Measurements from ENCODE around the gene PAPOLB. TPM values are rescaled to one million over a fixed set of nuclear protein-coding genes. Genes with fewer than 3 reads are reported as not detected.

The PAPOLB gene
- total and polyA plus RNA-seq, 2 of the 4 experiments (the other 2 are of a cell fraction) = under 0.01 TPM; not detected in 1

DNA sequence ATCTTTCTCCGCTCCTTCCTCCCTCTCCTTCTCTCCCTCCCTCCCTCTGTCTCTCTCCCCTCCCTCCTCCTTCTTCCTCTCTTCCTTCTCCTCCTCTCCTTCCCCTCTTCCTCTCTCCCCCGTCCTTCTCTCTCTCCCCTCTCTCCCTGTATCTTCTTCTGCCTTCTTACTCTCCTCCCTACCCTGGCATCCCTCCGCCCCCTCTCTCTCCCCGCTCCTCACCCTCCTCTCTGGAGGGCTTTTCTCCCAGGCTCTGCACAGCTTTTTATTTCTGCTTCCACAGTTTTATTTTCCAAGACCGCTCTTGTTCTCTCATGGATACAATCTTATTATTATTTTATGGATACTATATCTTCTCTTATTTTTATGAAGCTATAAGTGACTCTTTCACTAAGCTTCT is 53.8 kb downstream of the PAPOLB start:
- Histone ChIP-seq H2BK20ac (ENCODE audit: low read depth, low read length) (no peak overlapping the region), H2AK5ac (ENCODE audit: low read depth, low read length) (no peak overlapping the region), H2BK120ac (ENCODE audit: low read depth, low read length) (no peak overlapping the region), H3K23ac (ENCODE audit: low read depth, low read length) (no peak overlapping the region), H3K9ac (ENCODE audit: low read depth, low read length) (no peak overlapping the region), H3K4me3 (ENCODE audit: insufficient read depth, low read depth, low read length) (no peak overlapping the region), H3K79me1 (ENCODE audit: low read depth in 1 of 2, low read length in 2 of 2) (no peaks in the 10 kb centered on the region), H4K8ac (ENCODE audit: low read depth in 2 of 2, low read length in 2 of 2) (no peak overlapping the region), H3K4me2 (ENCODE audit: low read depth, low read length) (no peak overlapping the region), H2BK5ac (ENCODE audit: low read depth, low read length, poor library complexity, severe bottlenecking) (no peak overlapping the region), H3K9me1 (ENCODE audit: insufficient read depth, low read length) (no peaks in the 10 kb centered on the region), H3K36me3 (ENCODE audit: control insufficient read depth, insufficient read depth, low read length) (no peaks in the 10 kb centered on the region), H4K5ac (ENCODE audit: low read depth, low read length) (no peak overlapping the region), H3K9me3 (ENCODE audit: control insufficient read depth, insufficient read depth, low read length) (peaks cover 3% of the 10 kb centered on the region), H3K27ac (ENCODE audit: insufficient read depth, low read length) (no peak overlapping the region), H4K91ac (ENCODE audit: insufficient read depth, low read depth, low read length) (no peak overlapping the region), H2AK9ac (replicated peaks; ENCODE audit: low read depth, low read length, poor library complexity) (no peak overlapping the region), H3K56ac (ENCODE audit: extremely low read depth, insufficient read depth, low read length) (no peak overlapping the region), H4K20me1 (ENCODE audit: insufficient read depth, low read length) (no peaks in the 10 kb centered on the region), H2BK15ac (ENCODE audit: low read depth, low read length) (no peak overlapping the region), H3K27me3 (ENCODE audit: control insufficient read depth, insufficient read depth, low read length) (peaks cover 16% of the 10 kb centered on the region), H3K14ac (replicated peaks; ENCODE audit: low read depth, low read length) (no peak overlapping the region), H3K4me1 (ENCODE audit: control insufficient read depth, insufficient read depth, low read length) (no peaks in the 10 kb centered on the region), H2AFZ (replicated peaks; ENCODE audit: low read length, poor library complexity) (no peak overlapping the region), H3K4ac (ENCODE audit: low read depth, low read length) (no peak overlapping the region), H3K18ac (ENCODE audit: low read depth, low read length) (no peak overlapping the region)
- ChIA-PET CTCF (no interaction called here), POLR2A (ENCODE audit: unreplicated experiment) (no interaction called here)
- dilution Hi-C loops (cut with HindIII; ENCODE audit: low sequenced_read_pairs, unreplicated experiment) (no loop called here), intact Hi-C loops (cut with micrococcal nuclease) (no loop called here), in situ Hi-C loops (cut with MboI; ENCODE audit: low sequenced_read_pairs) (no loop called here)
- no peak for TF ChIP-seq FOS (IDR thresholded peaks at IDR 0.05; ENCODE audit: low read depth, low read length)
- TF ChIP-seq BHLHE40 (IDR thresholded peaks at IDR 0.05; ENCODE audit: low read depth, low read length) = no peak
- TF ChIP-seq RFX5 (IDR thresholded peaks at IDR 0.05; ENCODE audit: low read depth, low read length) = no peak
- TF ChIP-seq RAD21 (IDR thresholded peaks at IDR 0.05; ENCODE audit: low read length) = no peak
- TF ChIP-seq, protein P1, sequence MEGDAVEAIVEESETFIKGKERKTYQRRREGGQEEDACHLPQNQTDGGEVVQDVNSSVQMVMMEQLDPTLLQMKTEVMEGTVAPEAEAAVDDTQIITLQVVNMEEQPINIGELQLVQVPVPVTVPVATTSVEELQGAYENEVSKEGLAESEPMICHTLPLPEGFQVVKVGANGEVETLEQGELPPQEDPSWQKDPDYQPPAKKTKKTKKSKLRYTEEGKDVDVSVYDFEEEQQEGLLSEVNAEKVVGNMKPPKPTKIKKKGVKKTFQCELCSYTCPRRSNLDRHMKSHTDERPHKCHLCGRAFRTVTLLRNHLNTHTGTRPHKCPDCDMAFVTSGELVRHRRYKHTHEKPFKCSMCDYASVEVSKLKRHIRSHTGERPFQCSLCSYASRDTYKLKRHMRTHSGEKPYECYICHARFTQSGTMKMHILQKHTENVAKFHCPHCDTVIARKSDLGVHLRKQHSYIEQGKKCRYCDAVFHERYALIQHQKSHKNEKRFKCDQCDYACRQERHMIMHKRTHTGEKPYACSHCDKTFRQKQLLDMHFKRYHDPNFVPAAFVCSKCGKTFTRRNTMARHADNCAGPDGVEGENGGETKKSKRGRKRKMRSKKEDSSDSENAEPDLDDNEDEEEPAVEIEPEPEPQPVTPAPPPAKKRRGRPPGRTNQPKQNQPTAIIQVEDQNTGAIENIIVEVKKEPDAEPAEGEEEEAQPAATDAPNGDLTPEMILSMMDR (conservative IDR thresholded peaks at IDR 0.05; ENCODE audit: low read depth, low read length) = no peak
- TF ChIP-seq MAFK (IDR thresholded peaks at IDR 0.05; ENCODE audit: low read depth, low read length) = no peak
- TF ChIP-seq POLR2A (IDR thresholded peaks at IDR 0.05; ENCODE audit: low read depth, low read length) = no peak
- TF ChIP-seq MXI1 (IDR thresholded peaks at IDR 0.05; ENCODE audit: borderline replicate concordance, low read depth, low read length) = no peak
- TF ChIP-seq RCOR1 (IDR thresholded peaks at IDR 0.05; ENCODE audit: insufficient replicate concordance, low read length) = no peak
- TF ChIP-seq SMC3 (IDR thresholded peaks at IDR 0.05; ENCODE audit: low read depth, low read length) = no peak
- no peak for TF ChIP-seq CEBPB (IDR thresholded peaks at IDR 0.05; ENCODE audit: low read depth, low read length)
- no peak for TF ChIP-seq MAZ (IDR thresholded peaks at IDR 0.05; ENCODE audit: borderline replicate concordance, low read depth, low read length)
- TF ChIP-seq, protein P2, sequence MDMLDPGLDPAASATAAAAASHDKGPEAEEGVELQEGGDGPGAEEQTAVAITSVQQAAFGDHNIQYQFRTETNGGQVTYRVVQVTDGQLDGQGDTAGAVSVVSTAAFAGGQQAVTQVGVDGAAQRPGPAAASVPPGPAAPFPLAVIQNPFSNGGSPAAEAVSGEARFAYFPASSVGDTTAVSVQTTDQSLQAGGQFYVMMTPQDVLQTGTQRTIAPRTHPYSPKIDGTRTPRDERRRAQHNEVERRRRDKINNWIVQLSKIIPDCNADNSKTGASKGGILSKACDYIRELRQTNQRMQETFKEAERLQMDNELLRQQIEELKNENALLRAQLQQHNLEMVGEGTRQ (IDR thresholded peaks at IDR 0.05; ENCODE audit: low read depth, low read length) = no peak
- no peak for TF ChIP-seq NFE2L2 (IDR thresholded peaks at IDR 0.05; ENCODE audit: low read depth, low read length)
- TF ChIP-seq, protein P3, sequence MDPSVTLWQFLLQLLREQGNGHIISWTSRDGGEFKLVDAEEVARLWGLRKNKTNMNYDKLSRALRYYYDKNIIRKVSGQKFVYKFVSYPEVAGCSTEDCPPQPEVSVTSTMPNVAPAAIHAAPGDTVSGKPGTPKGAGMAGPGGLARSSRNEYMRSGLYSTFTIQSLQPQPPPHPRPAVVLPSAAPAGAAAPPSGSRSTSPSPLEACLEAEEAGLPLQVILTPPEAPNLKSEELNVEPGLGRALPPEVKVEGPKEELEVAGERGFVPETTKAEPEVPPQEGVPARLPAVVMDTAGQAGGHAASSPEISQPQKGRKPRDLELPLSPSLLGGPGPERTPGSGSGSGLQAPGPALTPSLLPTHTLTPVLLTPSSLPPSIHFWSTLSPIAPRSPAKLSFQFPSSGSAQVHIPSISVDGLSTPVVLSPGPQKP (IDR thresholded peaks at IDR 0.05; ENCODE audit: borderline replicate concordance, low read depth, low read length) = no peak
- BruUV-seq (replicated peaks) = no TSS peak
- ATAC-seq (ENCODE audit: low read depth) = no peak
- DNase-seq = no peak
- 30% methylated on average over 3 of the region's 5 CpGs; no CpG with 5 or more reads in 1 of the 2 experiments for WGBS, 2 experiments (ENCODE audit: extremely low coverage in 2 of 2, insufficient read length in 1 of 2)
